Jurkat, Clone E6-1 (cell line): ENCODE results near the gene ACHE. TPM values are rescaled to one million over a fixed set of nuclear protein-coding genes. Genes with fewer than 3 reads are reported as not detected.
"Not testable (repeated sequence)": the region's sequence is repeated elsewhere in the genome, so short reads cannot be mapped to it uniquely, and the experiment has no call there.

Experiments
- DNase-seq: peaks from one replicate; pipeline ENCODE4 v3.0.0-alpha.2; 2011; ENCODE audit warnings: low read depth, low spot score
- H3K4me3 ChIP-seq: 2 replicates; pipeline ENCODE4 v1.5.1; 2011; ENCODE audit warnings: mild to moderate bottlenecking, low read length, control low read depth, moderate library complexity
- polyA plus RNA-seq: library from polyadenylated mRNA; unstranded; fragments of >200 nt; gene quantifications from one replicate; pipeline ENCODE4 v1.2.1, GENCODE V29; 2012; ENCODE audit warnings: missing spikeins; ENCODE audit not compliant: insufficient read length, insufficient read depth

Gene ACHE
- polyA plus RNA-seq = 0.54 TPM

DNA sequence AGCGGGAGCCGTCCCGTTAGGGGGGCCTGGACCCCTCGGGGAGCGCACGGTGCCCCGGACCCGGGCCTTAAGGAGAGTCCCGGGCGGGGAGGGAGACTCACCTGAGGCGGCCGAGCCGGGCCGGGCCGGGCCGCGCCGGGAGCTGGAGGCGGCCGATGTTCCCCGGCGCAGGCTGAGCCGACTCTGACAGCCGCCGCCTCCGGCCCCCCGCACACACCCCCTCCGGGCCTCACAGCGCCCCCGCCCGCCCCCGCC lies at the start of gene ACHE:
TSS of gene ACHE (minus strand) at position 188 of the 255 bp plus-strand sequence. CDS start 1,656 bp downstream, outside the sequence.
- DNase-seq = no peak
- H3K4me3 ChIP-seq = no peak within 1 kb of the TSS

DNA sequence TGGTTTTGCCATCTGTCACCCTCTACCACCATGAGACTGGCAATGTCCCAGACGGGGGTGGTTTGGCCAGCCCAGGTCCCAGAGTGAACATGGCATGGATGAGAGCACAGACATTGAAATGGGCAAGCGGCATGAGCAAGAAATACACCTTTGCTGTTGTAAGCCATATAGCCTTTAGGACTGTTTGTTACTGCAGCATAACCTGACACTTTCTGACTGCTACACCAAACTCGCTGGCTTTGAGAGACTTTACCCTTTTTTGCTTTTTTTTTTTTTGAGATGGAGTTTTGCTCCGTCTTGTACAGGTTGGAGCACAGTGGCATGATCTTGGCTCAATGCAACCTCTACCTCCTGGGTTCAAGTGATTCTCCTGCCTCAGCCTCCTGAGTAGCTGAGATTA lies 48.5 kb upstream of the ACHE start:
- no peak for DNase-seq
- no peak overlapping the region for H3K4me3 ChIP-seq

DNA sequence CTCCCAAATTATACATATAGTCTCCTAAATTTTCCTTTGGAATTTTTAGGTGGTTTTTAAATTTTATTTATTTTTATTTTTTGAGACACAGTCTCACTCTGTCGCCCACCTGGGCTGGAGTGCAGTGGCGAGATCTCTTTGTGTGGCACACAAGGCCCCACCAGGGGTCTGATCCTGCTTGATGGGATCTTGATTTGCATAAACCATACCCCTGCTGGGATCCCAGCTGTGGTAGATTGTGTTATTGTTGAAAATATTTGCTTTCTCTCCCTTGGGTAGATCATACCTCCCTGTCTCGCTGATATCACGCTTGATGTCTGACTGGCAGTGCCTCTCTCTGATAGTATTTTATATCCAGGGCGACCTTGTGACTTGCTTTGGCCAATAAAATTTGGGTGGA lies 48.0 kb upstream of the ACHE start:
- H3K4me3 ChIP-seq = no peak overlapping the region
- DNase-seq = no peak

DNA sequence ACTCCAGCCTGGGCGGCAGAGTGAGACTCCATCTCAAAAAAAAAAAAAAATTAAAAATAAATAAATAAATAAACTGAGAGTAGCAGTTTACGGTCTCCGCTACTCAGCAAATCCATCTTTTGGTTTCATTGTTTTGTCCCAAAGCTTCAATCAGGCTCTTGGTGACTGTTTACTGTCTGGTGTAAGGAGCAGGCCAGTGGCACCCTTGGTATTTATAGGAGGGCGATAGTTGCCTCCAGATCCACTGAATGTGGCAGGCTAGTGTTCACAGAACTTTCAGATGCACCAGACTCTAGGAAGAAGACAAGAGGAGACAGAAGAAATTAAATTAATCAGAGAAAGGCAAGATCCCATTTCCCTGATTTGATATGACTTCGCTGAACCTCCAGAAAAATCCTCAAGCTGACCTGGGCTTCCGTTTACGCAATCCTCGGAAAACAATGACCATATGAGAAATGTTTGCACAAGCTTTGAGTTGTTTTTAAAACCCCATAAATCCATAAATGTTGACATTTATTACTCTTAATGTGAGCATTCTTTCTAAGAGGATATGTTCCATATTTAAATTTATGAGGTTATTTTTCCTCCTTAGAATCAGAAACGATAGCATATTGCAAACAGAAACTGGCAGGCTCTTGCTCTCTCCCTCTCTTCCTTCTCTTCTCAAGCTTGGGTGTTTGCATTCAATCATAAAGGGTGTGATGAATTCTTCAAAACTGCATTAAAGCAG lies 46.5 kb upstream of the ACHE start:
- DNase-seq = no peak
- H3K4me3 ChIP-seq = no peak overlapping the region

DNA sequence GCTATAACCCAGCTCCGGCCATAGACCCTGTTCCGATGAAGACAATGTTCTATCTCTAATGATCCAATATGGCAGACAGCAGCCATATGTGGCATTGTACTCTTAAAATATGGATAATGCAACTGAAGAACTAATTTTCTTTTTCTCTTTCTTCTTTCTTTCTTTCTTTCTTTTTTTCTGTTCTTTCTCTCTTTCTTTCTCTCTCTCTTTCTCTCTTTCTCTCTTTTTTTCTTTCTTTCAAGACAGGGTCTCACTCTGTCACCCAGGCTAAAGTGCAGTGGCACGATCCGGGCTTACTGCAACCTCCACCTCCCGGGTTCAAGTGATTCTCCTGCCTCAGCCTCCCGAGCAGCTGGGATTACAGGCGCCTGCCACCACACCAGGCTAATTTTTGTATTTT lies 40.5 kb upstream of the ACHE start:
- not testable (repeated sequence) for H3K4me3 ChIP-seq, DNase-seq

DNA sequence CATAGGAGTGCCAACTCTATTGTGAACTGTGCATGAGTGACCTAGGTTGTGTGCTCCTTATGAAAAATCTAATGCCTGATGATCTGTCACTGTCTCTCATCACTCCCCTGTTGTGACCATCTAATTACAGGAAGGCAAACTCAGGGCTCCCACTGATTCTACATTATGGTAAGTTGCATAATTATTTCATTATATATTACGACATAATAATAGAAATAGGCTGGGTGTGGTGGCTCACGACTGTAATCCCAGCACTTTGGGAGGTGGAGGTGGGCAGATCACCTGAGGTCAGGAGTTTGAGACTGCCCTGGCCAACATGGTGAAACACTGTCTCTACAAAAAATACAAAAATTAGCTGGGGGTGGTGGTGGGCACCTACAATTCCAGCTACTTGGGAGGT lies 39.7 kb upstream of the ACHE start:
- not testable (repeated sequence) for H3K4me3 ChIP-seq, DNase-seq

DNA sequence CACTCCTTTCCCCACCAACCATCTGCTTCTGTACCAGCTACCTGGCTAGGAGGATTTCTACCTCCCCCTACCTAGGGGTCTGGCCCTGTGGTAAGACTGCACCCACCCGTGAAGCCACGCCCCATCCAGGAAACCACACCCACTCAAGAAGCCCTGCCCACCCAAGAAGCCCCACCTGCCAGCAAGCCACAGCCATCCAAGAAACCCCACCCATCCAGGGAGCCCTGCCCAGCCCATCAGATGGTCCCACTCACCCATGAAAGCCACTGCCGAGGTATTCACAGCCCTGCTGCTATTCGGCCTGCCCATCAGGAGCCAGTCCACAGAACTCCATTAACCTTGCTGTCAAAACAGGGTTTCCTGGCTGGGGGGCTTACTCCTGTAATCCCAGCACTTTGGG lies 38.0 kb upstream of the ACHE start:
- H3K4me3 ChIP-seq = no peak overlapping the region
- no peak for DNase-seq

DNA sequence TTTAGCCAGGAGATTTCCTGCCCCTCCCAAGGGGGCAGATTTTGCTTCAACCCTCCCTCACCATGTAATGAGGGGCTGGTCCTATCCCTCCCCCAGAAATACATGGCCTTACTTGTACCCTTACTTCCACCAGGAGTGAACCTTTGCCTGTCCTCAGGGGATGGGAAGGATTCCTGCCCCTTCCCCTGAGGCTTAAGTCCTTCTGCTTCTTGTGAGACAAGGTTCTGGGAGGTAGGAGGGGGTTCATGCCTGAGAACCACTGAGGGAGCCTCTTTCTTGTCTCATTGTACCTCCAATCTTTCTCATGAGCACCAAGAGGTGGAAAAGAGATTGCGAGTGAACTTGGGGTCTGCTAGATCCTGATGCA lies 34.1 kb upstream of the ACHE start:
- no peak overlapping the region for H3K4me3 ChIP-seq

DNA sequence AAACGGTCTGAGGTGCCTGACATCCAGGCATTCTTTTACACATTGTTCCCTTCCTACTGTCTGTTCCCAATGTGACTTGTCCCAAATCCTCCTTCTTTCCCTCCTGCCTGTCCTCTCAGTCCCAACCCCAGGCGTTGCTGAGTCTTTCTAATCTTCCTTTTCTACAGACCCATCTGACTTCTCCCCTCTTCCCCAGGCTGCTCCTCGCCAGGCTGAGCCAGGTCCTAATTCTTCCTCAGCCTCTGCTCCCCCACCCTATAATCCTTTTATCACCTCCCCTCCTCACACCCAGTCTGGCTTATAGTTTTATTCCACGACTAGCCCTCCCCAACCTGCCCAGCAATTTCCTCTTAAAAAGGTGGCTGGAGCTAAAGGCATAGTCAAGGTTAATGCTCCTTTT lies 27.9 kb upstream of the ACHE start:
- H3K4me3 ChIP-seq, DNase-seq: not testable (repeated sequence)

More for the DNA sequence above, 34.1 kb upstream of the ACHE start:
- DNase-seq = no peak

DNA sequence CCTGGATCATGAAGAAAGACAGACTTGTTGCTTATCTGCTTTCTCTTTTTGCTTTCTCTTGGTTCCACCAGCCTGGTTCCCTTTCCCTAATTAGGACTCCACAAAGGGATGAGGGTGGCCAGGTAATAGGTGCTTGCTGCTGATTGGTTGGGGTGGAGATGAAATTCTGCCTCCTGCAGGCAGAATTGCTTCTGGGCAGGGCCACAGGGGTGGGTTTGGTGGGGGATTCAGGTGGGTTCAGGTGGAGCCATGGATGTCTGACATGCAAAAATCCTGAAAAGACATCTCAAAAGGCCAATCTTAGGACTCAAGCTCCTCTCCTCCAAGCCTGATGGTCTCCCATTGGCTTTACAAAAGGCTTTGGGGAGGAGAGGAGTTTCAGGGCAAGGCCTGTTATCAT lies 25.4 kb upstream of the ACHE start:
- no peak overlapping the region for H3K4me3 ChIP-seq
- DNase-seq = no peak

DNA sequence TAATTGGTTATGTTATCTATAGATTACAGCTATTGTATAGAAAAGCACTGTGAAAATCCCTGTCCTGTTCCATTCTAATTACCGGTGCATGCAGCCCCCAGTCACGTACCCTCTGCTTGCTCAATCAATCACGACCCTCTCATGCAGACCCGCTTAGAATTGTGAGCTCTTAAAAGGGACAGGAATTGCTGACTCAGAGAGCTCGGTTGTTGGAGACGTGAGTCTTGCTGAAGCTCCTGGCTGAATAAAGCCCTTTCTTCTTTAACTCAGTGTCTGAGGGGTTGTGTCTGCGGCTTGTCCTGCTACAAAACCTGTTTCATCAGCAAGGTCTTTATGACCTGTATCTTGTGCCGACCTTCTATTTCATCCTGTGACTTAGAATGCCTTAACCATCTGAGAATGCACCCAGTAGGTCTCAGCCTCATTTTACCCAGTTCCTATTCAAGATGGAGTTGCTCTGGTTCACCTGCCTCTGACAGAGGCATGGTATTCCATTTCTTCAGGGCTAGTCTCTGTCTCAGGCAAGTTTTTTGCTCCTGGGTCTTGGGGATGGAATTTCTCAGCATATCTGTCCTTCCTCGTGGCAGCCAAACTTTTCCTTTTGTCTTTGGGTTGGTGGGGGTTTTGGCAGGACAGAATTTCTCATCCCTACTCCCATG lies 24.2 kb upstream of the ACHE start:
- not testable (repeated sequence) for DNase-seq, H3K4me3 ChIP-seq

DNA sequence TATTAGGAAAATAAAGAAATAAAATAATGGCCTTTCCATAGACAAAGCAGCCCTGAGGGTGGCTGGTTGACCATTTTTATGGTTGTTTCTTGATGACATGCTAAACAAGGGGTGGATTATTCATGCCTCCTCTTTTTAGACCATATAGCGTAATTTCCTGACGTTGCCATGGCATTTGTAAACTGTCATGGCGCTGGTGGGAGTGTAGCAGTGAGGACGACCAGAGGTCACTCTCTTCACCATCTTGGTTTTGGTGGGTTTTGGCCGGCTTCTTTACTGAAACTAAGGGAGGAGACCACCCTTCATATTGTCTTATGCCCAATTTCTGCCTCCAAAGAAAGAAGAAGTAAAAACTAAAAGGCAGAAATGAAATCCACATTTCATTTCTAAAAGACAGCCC lies 23.6 kb upstream of the ACHE start:
- DNase-seq = not testable (repeated sequence)

DNA sequence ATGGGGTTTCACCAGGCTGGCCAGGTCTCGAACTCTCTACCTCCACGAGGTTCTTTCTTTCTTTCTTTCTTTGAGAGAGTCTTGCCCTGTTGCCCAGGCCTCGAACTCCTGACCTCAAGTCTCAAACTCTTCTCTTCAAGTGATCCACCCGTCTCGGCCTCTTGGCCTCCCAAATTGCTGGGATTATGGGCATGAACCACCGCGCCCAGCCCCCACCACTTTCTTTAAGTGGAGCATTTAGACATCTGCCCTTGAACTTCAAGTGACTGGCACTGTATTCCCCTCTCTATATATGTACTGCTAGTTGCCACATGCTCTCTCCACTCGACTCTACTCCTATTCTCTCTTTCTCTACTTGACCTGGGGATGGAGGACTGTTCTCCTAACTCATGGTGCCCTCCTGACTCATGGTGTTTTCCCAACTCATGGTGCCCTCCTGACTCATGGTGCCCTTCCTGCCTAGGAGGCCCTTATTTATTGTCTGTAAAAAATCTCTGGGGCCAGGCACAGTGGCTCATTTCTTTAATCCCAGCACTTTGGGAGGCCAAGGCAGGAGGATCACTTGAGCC lies 19.3 kb upstream of the ACHE start:
- no peak for DNase-seq
- no peak overlapping the region for H3K4me3 ChIP-seq

More for the DNA sequence above, 23.6 kb upstream of the ACHE start:
- not testable (repeated sequence) for H3K4me3 ChIP-seq

DNA sequence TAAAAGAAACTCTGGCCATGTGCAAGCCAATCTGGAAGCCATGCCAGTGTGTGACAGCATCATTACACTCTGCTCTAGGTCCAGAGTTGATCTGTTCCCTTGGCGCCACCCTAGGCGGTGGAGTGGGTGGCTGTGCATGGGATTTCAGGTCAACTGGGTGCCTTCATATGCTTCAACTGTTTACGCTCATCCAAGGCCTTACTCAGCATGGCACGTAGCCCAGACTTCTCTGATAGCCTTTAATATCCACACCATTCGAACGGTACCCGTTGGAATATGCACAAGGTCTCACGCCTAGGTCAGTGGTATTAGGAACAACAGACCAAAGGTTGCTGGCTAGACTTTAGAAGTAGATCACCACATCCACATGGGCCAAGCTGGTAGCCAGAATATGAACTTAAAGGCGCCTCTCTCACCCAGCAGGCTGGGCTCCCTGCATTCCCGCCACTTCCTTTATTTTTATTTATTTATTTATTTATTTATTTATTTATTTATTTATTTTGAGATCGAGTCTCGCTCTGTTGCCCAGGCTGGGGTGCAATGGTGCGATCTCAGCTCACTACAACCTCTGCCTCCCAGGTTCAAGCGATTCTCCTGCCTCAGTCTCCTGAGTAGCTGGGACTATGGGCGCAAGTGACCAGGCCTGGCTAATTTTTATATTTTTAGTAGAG lies 18.7 kb upstream of the ACHE start:
- H3K4me3 ChIP-seq = no peak overlapping the region
- no peak for DNase-seq

DNA sequence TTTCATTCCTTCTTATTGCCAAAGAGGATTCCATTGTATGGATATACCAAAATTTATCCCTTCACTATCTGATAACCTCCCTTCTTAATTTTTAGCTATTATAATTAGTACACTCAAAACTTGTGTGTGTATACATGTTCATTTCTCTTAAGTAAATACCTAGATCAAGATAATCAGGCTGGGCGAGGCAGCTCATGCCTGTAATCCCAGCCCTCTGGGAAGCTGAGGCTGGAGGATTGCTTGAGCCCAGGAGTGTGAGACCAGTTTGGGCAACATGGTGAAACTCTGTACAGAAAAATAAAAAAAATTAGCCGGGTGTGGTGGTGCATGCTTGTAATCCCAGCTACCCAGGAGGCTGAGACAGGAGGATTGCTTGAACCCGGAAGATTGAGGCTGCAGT lies 15.8 kb upstream of the ACHE start:
- no peak for DNase-seq
- no peak overlapping the region for H3K4me3 ChIP-seq

DNA sequence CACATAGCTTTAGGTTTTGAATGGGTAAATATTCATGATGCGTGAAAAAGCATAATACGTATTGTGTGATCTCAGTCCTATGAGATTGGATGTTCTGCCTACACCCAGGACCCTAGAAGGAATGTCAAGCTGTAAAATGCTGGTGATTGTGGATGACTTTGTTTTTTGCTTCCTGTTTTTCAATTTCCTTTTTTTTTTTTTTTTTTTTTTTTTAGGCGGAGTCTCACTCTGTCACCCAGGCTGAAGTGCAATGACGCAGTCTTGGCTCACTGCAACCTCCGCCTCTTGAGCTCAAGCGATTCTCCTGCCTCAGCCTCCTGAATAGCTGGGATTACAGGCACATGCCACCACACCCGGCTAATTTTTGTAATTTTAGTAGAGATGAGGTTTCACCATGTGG lies 14.8 kb upstream of the ACHE start:
- not testable (repeated sequence) for DNase-seq, H3K4me3 ChIP-seq

DNA sequence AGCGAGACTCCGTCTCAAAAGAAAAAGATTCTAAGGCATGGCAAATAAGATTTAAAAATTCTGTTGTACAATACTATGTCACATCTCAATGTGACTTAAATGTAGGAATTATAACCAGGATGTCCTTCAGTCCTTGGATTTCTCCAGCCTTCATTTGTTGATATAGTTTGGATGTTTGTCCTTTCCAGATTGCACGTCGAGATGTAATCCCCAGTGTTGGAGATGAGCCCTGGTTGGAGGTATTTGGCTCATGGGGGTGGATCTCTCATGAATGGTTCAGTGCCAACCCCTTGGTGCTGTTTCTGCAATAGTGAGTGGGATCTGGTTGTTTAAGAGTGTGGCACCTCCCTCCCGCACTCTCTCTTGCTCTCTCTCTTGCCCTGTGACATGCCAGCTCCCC lies 12.8 kb upstream of the ACHE start:
- no peak for DNase-seq

DNA sequence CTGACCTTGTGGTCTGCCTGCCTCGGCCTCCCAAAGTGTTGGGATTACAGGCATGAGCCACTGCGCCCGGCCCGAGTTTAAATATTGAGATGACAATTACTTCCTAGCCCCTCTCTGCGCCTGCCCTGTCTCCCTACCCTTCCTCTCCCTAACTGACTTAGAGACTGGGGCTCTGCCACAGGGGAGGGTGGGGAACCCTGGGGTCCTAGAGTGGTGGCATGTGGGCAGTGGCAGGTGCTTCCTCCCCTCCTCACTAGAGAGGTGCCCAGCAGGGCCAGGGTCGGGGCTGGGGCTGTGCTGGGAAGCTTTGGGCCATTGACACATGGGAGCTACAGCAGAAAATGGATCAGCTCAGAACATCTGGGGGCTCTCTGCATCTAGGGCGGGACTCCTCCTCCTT lies 7.0 kb upstream of the ACHE start:
- DNase-seq = no peak
- no peak overlapping the region for H3K4me3 ChIP-seq

More for the DNA sequence above, 12.8 kb upstream of the ACHE start:
- no peak overlapping the region for H3K4me3 ChIP-seq

DNA sequence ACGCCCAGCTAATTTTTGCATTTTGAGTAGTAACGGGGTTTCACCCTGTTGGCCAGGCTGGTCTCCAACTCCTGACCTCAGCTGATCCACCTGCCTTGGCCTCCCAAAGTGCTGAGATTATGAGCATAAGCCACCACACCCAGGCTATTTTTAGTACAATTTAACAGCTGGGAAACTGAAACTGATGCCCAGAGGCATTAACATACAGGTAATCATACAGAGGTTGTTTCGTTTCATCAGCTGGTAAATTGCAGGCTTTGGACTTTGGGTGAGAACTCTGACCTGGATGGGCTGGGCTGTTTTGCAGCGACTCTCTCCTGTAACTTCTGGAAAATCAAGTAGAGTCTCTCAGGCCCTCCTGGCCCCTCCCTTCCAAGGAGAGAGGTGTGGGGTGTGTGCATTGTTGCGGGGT lies 6.2 kb upstream of the ACHE start:
- H3K4me3 ChIP-seq = no peak overlapping the region
- no peak for DNase-seq

DNA sequence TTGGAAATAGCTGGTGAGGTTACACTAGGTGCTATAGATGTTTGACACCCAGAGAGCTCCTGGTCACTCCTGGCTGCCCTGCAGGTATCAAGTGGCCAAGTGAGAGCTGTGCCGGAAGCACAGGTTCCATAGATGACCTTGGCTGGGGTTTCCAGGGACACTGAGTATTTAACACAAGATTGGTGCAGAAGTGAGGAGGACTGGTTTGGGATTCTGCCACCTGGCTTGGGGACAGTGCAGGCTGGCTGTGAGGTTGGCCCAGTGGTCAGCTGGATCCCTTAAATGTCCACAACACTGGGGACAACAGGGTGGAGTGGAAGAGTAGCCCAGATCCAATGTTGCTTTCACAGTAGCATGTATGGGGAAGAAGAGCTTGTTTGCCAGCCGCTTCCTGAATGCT lies 5.3 kb upstream of the ACHE start:
- no peak for DNase-seq
- no peak overlapping the region for H3K4me3 ChIP-seq
